Middle frontal gyrus (tissue), 1 donor: ENCODE measurements around the gene RNF175.

Source experiments
- DNase-seq: peaks from one replicate; pipeline ENCODE4 v3.0.0-alpha.2; 2015; ENCODE audit warnings: low spot score; ENCODE audit errors: extremely low spot score

Gene RNF175

GRCh38 chr4:153785910-153786721 lies 26.3 kb upstream of the RNF175 start:
- no peak for DNase-seq

- DNase-seq: no peak
Measured at GRCh38 chr4:153784166-153784699, 24.4 kb upstream of the RNF175 start.

GRCh38 chr4:153782581-153782980 lies 22.8 kb upstream of the RNF175 start:
- no peak for DNase-seq

GRCh38 chr4:153781717-153782416 lies 22.0 kb upstream of the RNF175 start:
- no peak for DNase-seq

- no peak for DNase-seq
Measured at GRCh38 chr4:153781280-153781679, 21.5 kb upstream of the RNF175 start.

GRCh38 chr4:153780876-153781275 lies 21.1 kb upstream of the RNF175 start:
- DNase-seq: no peak

GRCh38 chr4:153780221-153780620 lies 20.4 kb upstream of the RNF175 start:
- no peak for DNase-seq

GRCh38 chr4:153778383-153778782 lies 18.6 kb upstream of the RNF175 start:
- DNase-seq: no peak

- no peak for DNase-seq
Measured at GRCh38 chr4:153777421-153777820, 17.6 kb upstream of the RNF175 start.

GRCh38 chr4:153776601-153777000 lies 16.8 kb upstream of the RNF175 start:
- no peak for DNase-seq

- DNase-seq: no peak
Measured at GRCh38 chr4:153773236-153773690, 13.4 kb upstream of the RNF175 start.

- DNase-seq: no peak
Measured at GRCh38 chr4:153771046-153771445, 11.2 kb upstream of the RNF175 start.

GRCh38 chr4:153766758-153767157 lies 6.9 kb upstream of the RNF175 start:
- no peak for DNase-seq

- no peak for DNase-seq
Measured at GRCh38 chr4:153765894-153766293, 6.1 kb upstream of the RNF175 start.

- DNase-seq: no peak
Measured at GRCh38 chr4:153764601-153765368, 5.0 kb upstream of the RNF175 start.

- DNase-seq: no peak
Measured at GRCh38 chr4:153763404-153763803, 3.6 kb upstream of the RNF175 start.

GRCh38 chr4:153758688-153759406 lies 977 bp downstream of the RNF175 start:
- no peak for DNase-seq

GRCh38 chr4:153758136-153758535 lies 1.7 kb downstream of the RNF175 start:
- DNase-seq: no peak

GRCh38 chr4:153757407-153757806 lies 2.4 kb downstream of the RNF175 start:
- no peak for DNase-seq

GRCh38 chr4:153755186-153755585 lies 4.6 kb downstream of the RNF175 start:
- DNase-seq: no peak
